PC-3 (cell line): ENCODE measurements around the gene CCDC92.

Source experiments
- CTCF ChIP-seq: fragments of 300-600 bp; sonication (generic); conservative IDR thresholded peaks from 2 replicates; pipeline ENCODE4 v1.5.1; 2017; ENCODE audit warnings: antibody characterized with exemption, low read depth, mild to moderate bottlenecking, low read length
- EZH2 ChIP-seq: fragments of 300-600 bp; sonication (generic); IDR thresholded peaks from one replicate; pipeline ENCODE4 v1.6.1; 2017; ENCODE audit warnings: antibody characterized with exemption, mild to moderate bottlenecking, low read length; ENCODE audit not compliant: unreplicated experiment

GRCh38 chr12:123890536-123890902, 82.1 kb downstream of the CCDC92 start:
- TF ChIP-seq CTCF (no peak), EZH2 (no peak)
